Thoracic aorta (tissue), 2 donors: ENCODE measurements around the gene FAT4. TPM values are rescaled to one million over a fixed set of nuclear protein-coding genes. Genes with fewer than 3 reads are reported as not detected.

Experiments used
- ATAC-seq: fragments of 150-250 bp; one replicate; pipeline ENCODE4 v1.8.0; 2017; ENCODE audit warnings: low read depth; ENCODE audit not compliant: insufficient number of reproducible peaks, low FRiP score
- DNase-seq: peaks from one replicate; pipeline ENCODE4 v3.0.0-alpha.2; 2020; ENCODE audit warnings: low spot score
- H3K27ac ChIP-seq, 2 donors: fragments of 200-600 bp; sonication (generic); 1 replicate in 1 of 2; 2 replicates in 1 of 2; pipeline ENCODE4 v1.5.1; 2016; ENCODE audit warnings: mild to moderate bottlenecking in 2 of 2, moderate library complexity in 2 of 2
- H3K27me3 ChIP-seq: fragments of 200-600 bp; sonication (generic); replicated peaks from 2 replicates; pipeline ENCODE4 v1.6.0; 2016; ENCODE audit warnings: mild to moderate bottlenecking; ENCODE audit not compliant: insufficient read depth
- H3K36me3 ChIP-seq: fragments of 200-600 bp; sonication (generic); one replicate; pipeline ENCODE4 v1.5.1; 2016
- H3K4me1 ChIP-seq, 2 donors: fragments of 200-600 bp; sonication (generic); 1 replicate in 1 of 2; 2 replicates in 1 of 2; pipeline versions ENCODE4 v1.5.1 to v1.6.0; 2016; ENCODE audit warnings: low read depth in 2 of 2, mild to moderate bottlenecking in 1 of 2; ENCODE audit not compliant: control insufficient read depth in 1 of 2
- H3K4me3 ChIP-seq: fragments of 200-600 bp; sonication (generic); 2 replicates; pipeline ENCODE4 v1.5.1; 2016; ENCODE audit warnings: mild to moderate bottlenecking
- H3K9me3 ChIP-seq: fragments of 200-600 bp; sonication (generic); 2 replicates; pipeline ENCODE4 v1.5.1; 2016
- total RNA-seq, 2 donors: library from RNA; depleted of rRNA; stranded (reverse); fragments of >200 nt; gene quantifications; one replicate each; pipeline versions ENCODE4 v1.1.0 to v1.2.3, GENCODE V29; 2016
- TF ChIP-seq, protein P1 (sequence below): fragments of 200-600 bp; sonication (generic); IDR thresholded peaks from one replicate; pipeline ENCODE4 v1.5.1; 2019; ENCODE audit warnings: antibody characterized with exemption

The FAT4 gene
- total RNA-seq, 2 donors from 2014 or later = 53.6 to 83.7 TPM

DNA sequence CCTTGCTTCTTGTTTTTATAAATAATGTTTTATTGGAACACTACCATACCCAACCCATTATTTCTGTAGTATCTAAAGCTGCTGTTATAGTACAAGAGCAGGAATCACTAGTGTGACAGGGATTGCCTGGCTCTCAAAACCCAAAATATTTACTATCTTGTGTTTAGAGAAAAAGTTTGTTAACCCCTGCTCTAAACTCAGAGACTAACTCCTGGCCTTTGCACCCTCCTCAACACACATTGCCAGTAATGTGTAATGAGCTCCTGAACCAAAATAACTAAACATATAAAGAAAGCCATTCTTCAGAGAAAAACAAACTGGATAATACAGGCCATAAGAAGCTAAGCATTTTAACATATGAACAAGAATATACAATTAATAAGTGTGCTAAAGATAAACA is 8.2 kb upstream of the FAT4 start:
- no peaks in the 10 kb centered on the region for H3K9me3 ChIP-seq
- H3K36me3 ChIP-seq = no peaks in the 10 kb centered on the region
- DNase-seq = no peak
- TF ChIP-seq, protein P1, sequence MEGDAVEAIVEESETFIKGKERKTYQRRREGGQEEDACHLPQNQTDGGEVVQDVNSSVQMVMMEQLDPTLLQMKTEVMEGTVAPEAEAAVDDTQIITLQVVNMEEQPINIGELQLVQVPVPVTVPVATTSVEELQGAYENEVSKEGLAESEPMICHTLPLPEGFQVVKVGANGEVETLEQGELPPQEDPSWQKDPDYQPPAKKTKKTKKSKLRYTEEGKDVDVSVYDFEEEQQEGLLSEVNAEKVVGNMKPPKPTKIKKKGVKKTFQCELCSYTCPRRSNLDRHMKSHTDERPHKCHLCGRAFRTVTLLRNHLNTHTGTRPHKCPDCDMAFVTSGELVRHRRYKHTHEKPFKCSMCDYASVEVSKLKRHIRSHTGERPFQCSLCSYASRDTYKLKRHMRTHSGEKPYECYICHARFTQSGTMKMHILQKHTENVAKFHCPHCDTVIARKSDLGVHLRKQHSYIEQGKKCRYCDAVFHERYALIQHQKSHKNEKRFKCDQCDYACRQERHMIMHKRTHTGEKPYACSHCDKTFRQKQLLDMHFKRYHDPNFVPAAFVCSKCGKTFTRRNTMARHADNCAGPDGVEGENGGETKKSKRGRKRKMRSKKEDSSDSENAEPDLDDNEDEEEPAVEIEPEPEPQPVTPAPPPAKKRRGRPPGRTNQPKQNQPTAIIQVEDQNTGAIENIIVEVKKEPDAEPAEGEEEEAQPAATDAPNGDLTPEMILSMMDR = no peak
- no peak for ATAC-seq
- no peaks in the 10 kb centered on the region for H3K4me1 ChIP-seq
- H3K27me3 ChIP-seq = no peaks in the 10 kb centered on the region
- H3K4me3 ChIP-seq = no peak overlapping the region
- no peak overlapping the region for H3K27ac ChIP-seq

DNA sequence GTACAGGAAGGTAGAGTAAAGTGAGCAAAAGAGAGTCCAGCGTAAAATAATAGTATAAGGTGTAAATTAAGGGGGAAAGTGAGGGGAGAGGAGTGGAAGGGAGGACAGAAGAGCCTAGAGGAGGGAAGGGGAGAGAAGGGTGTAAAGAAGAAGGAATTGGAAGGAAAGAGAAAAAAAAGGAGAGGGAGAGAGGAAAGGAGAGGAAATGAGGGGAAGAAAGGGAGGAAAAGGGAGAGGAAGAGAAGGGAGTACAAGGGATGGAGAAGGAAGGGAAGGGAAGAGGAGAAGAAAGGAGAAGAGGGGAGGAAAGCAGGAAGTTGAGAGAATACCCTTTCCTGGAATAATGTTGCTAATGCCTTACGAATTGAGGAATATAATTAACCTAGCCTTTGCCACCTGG is 3.3 kb upstream of the FAT4 start:
- H3K36me3 ChIP-seq = no peaks in the 10 kb centered on the region

GRCh38 chr4:125313497-125313896 is 1.3 kb upstream of the FAT4 start:
- no peaks in the 10 kb centered on the region for H3K27me3 ChIP-seq
- no peaks in the 10 kb centered on the region for H3K36me3 ChIP-seq
- no peak for ATAC-seq
- peak overlapping the region in 1 of 2 donors; percentile 96 for H3K27ac ChIP-seq
- no peak overlapping the region for H3K4me3 ChIP-seq
- TF ChIP-seq, protein P1 = peak; percentile 85
- DNase-seq = no peak
- no peaks in the 10 kb centered on the region for H3K9me3 ChIP-seq
- H3K4me1 ChIP-seq = peaks cover 10 to 21% of the 10 kb centered on the region in 2 donors

More for the DNA sequence above, 3.3 kb upstream of the FAT4 start:
- TF ChIP-seq, protein P1 = no peak
- H3K4me1 ChIP-seq = peaks cover 4 to 7% of the 10 kb centered on the region in 2 donors
- no peak overlapping the region for H3K4me3 ChIP-seq
- DNase-seq = no peak
- H3K27ac ChIP-seq = no peak overlapping the region
- H3K9me3 ChIP-seq = no peaks in the 10 kb centered on the region
- ATAC-seq = no peak
- H3K27me3 ChIP-seq = no peaks in the 10 kb centered on the region

DNA sequence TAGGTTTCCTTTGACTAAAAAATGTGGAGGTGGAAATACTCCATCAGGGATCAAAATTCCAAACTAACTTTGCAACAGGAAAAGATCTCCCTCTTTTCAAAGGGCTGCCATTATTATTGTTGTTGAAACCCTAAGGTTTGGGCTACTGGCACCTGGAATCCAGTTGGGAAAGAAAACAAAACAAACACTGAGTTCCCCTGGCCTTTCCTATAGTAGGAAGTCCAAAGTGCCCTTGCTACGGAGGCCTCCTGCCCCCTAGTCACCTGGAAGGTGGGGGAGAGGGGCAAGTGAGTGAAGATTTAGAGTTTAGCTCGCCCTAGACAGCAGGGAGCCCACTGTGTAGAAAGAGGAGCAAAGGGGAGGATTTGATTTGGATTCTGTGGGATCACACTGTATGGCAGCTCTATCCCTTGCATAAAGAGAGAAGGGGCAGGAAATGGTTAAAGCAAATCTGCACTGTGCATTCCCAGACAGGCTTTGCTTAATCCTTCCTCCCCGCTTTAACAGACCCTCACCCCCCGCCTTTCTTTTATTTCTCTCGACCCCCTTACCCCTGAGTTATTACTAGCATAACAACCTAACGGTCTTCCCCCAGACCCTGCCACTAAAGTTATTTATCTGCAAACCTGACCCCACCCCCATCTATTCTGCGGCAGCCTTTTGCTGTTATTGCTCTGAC is 627 bp upstream of the FAT4 start:
- H3K4me1 ChIP-seq = peaks cover 16 to 28% of the 10 kb centered on the region in 2 donors
- DNase-seq (no peak), ATAC-seq (peak; percentile 1)
- peak overlapping the region; percentile 85 to 96 for H3K27ac ChIP-seq
- TF ChIP-seq, protein P1 = no peak
- H3K4me3 ChIP-seq = peak overlapping the region; percentile 84
- H3K9me3 ChIP-seq = no peaks in the 10 kb centered on the region
- no peaks in the 10 kb centered on the region for H3K27me3 ChIP-seq
- H3K36me3 ChIP-seq = no peaks in the 10 kb centered on the region

- DNase-seq (no peak), ATAC-seq (no peak)
- peaks cover 17 to 44% of the 10 kb centered on the region in 2 donors for H3K4me1 ChIP-seq
- H3K4me3 ChIP-seq = peak overlapping the region; percentile 84
- peak overlapping the region; percentile 85 to 96 for H3K27ac ChIP-seq
- H3K9me3 ChIP-seq = no peaks in the 10 kb centered on the region
- TF ChIP-seq, protein P1 = peak; percentile 33
- no peaks in the 10 kb centered on the region for H3K36me3 ChIP-seq
- H3K27me3 ChIP-seq = no peaks in the 10 kb centered on the region
Observed at GRCh38 chr4:125315576-125316400, 1.0 kb downstream of the FAT4 start.
